Measurements from ENCODE around the gene U2AF2.

The U2AF2 gene

GRCh38 chr19:55720214-55720746 is 65.4 kb downstream of the U2AF2 start:
- no peak for DNase-seq

GRCh38 chr19:55720801-55721200 is 66.0 kb downstream of the U2AF2 start:
- DNase-seq = no peak

- no peak for DNase-seq
These were observed 68.7 kb downstream of the U2AF2 start for GRCh38 chr19:55723491-55723890.

All from retina (tissue), 1 donor.